ENCODE measurements around the gene KIF6.
A peak's percentile ranks its signal among the peaks of the same experiment; 100 is the strongest.

The KIF6 gene

GRCh38 chr6:39335780-39336545 lies 389.2 kb downstream of the KIF6 start:
- DNase-seq (ENCODE audit: extremely low spot score): no peak
- TF ChIP-seq CTCF (IDR thresholded peaks at IDR 0.05; ENCODE audit: control extremely low read depth, extremely low read depth, low read depth, missing control alignments): no peak
- ChIA-PET CTCF (interaction anchor here (1.2 to 1.6 kb wide), 3 partner anchors 11 to 26 kb away, joined by 5 to 7 read pairs (median 6); no protein-coding TSS in a partner anchor), POLR2A (interaction anchor here (0.5 kb wide), 1 partner anchor 468 kb away, joined by 4 read pairs; no protein-coding TSS in a partner anchor)

- TF ChIP-seq CTCF (IDR thresholded peaks at IDR 0.05; ENCODE audit: control extremely low read depth, extremely low read depth, low read depth, missing control alignments): no peak
- no peak for DNase-seq (ENCODE audit: extremely low spot score)
- ChIA-PET POLR2A (no interaction called here), CTCF (interaction anchor here (1.4 to 1.9 kb wide), 2 partner anchors 10 to 16 kb away, joined by 3 to 4 read pairs; no protein-coding TSS in a partner anchor)
Observed at GRCh38 chr6:39333644-39334438, 391.4 kb downstream of the KIF6 start.

GRCh38 chr6:39330476-39330875 lies 394.7 kb downstream of the KIF6 start:
- no peak for DNase-seq (ENCODE audit: extremely low spot score)
- ChIA-PET CTCF (interaction anchor here (0.9 to 1.9 kb wide), 4 partner anchors 9 to 164 kb away, joined by 3 to 7 read pairs (median 4); no protein-coding TSS in a partner anchor), POLR2A (no interaction called here)
- no peak for TF ChIP-seq CTCF (IDR thresholded peaks at IDR 0.05; ENCODE audit: control extremely low read depth, extremely low read depth, low read depth, missing control alignments)

GRCh38 chr6:39330057-39330456 lies 395.2 kb downstream of the KIF6 start:
- POLR2A ChIA-PET: no interaction called here
- DNase-seq (ENCODE audit: extremely low spot score): peak; percentile 67
- CTCF ChIA-PET: interaction anchor here (1.4 to 1.9 kb wide), 2 partner anchors 10 to 17 kb away, joined by 3 to 7 read pairs; no protein-coding TSS in a partner anchor
- TF ChIP-seq CTCF (IDR thresholded peaks at IDR 0.05; ENCODE audit: control extremely low read depth, extremely low read depth, low read depth, missing control alignments): no peak

- ChIA-PET POLR2A (no interaction called here), CTCF (no interaction called here)
- no peak for DNase-seq (ENCODE audit: extremely low spot score)
- TF ChIP-seq CTCF (IDR thresholded peaks at IDR 0.05; ENCODE audit: control extremely low read depth, extremely low read depth, low read depth, missing control alignments): no peak
Observed at GRCh38 chr6:39328066-39328465, 397.1 kb downstream of the KIF6 start.

GRCh38 chr6:39327507-39327906 lies 397.7 kb downstream of the KIF6 start:
- DNase-seq (ENCODE audit: extremely low spot score): no peak
- POLR2A ChIA-PET: no interaction called here
- TF ChIP-seq CTCF (IDR thresholded peaks at IDR 0.05; ENCODE audit: control extremely low read depth, extremely low read depth, low read depth, missing control alignments): no peak
- CTCF ChIA-PET: no interaction called here
